Neural cell (in vitro differentiated cells): ENCODE data around the gene SCO1.

Experiments used
- EP300 ChIP-seq: fragments of 450-650 bp; conservative IDR thresholded peaks from 2 replicates; pipeline ENCODE4 v1.6.1; 2014; ENCODE audit warnings: antibody characterized with exemption, mild to moderate bottlenecking, moderate library complexity; ENCODE audit not compliant: poor library complexity, severe bottlenecking
- EZH2 ChIP-seq: fragments of 200-600, 300-800 bp; shearing (Covaris generic), sonication (generic); IDR thresholded peaks from 2 replicates; pipeline ENCODE4 v1.6.1; 2014; ENCODE audit warnings: antibody characterized with exemption, low read length, borderline replicate concordance, mild to moderate bottlenecking; ENCODE audit not compliant: insufficient read depth, poor library complexity, severe bottlenecking
- MXI1 ChIP-seq: fragments of 450-650 bp; conservative IDR thresholded peaks from 2 replicates; pipeline ENCODE4 v1.6.1; 2014; ENCODE audit warnings: antibody characterized with exemption, mild to moderate bottlenecking; ENCODE audit not compliant: poor library complexity, severe bottlenecking
- POLR2AphosphoS5 ChIP-seq: IDR thresholded peaks from 2 replicates; pipeline ENCODE4 v1.6.1; 2012
- RAD21 ChIP-seq: fragments of 450-650 bp; conservative IDR thresholded peaks from 2 replicates; pipeline ENCODE4 v1.6.1; 2014; ENCODE audit warnings: antibody characterized with exemption, mild to moderate bottlenecking, moderate library complexity
- SMC3 ChIP-seq: fragments of 450-650 bp; conservative IDR thresholded peaks from 2 replicates; pipeline ENCODE4 v1.6.1; 2014; ENCODE audit warnings: antibody characterized with exemption, mild to moderate bottlenecking, moderate library complexity; ENCODE audit not compliant: poor library complexity
- TAF1 ChIP-seq: IDR thresholded peaks from 2 replicates; pipeline ENCODE4 v1.6.1; 2012; ENCODE audit warnings: low read depth
- TF ChIP-seq, protein P1 (sequence below): fragments of 450-650 bp; IDR thresholded peaks from 2 replicates; pipeline ENCODE4 v1.5.1; 2014; ENCODE audit warnings: antibody characterized with exemption, mild to moderate bottlenecking, moderate library complexity; ENCODE audit not compliant: poor library complexity, severe bottlenecking
- TF ChIP-seq, protein P2 (sequence below): IDR thresholded peaks from 2 replicates; pipeline ENCODE4 v1.6.1; 2012; ENCODE audit warnings: borderline replicate concordance

DNA sequence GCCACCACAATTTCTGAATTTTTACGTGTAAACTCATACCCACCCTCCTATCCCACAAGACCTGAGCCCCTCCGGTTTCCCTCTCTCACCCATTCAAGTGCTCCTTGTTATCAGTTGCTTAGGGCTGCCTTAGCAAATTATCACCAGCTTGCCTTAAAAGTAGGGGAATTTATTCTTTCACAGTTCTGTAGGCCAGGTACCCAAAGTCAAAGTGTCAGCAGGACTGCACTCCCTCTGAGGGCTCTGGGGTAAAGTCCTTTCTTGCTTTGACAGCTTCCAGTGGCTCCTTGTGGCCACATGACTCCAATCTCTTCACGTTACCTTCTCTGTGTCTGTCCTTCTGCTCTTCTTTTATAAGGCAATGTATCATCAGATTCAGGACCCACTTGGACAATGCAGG is 40.4 kb upstream of the SCO1 start:
- TF ChIP-seq, protein P1, sequence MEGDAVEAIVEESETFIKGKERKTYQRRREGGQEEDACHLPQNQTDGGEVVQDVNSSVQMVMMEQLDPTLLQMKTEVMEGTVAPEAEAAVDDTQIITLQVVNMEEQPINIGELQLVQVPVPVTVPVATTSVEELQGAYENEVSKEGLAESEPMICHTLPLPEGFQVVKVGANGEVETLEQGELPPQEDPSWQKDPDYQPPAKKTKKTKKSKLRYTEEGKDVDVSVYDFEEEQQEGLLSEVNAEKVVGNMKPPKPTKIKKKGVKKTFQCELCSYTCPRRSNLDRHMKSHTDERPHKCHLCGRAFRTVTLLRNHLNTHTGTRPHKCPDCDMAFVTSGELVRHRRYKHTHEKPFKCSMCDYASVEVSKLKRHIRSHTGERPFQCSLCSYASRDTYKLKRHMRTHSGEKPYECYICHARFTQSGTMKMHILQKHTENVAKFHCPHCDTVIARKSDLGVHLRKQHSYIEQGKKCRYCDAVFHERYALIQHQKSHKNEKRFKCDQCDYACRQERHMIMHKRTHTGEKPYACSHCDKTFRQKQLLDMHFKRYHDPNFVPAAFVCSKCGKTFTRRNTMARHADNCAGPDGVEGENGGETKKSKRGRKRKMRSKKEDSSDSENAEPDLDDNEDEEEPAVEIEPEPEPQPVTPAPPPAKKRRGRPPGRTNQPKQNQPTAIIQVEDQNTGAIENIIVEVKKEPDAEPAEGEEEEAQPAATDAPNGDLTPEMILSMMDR: no peak
- TF ChIP-seq TAF1 (no peak), POLR2AphosphoS5 (no peak), MXI1 (no peak), EP300 (no peak), SMC3 (no peak), EZH2 (no peak), RAD21 (no peak)
- TF ChIP-seq, protein P2, sequence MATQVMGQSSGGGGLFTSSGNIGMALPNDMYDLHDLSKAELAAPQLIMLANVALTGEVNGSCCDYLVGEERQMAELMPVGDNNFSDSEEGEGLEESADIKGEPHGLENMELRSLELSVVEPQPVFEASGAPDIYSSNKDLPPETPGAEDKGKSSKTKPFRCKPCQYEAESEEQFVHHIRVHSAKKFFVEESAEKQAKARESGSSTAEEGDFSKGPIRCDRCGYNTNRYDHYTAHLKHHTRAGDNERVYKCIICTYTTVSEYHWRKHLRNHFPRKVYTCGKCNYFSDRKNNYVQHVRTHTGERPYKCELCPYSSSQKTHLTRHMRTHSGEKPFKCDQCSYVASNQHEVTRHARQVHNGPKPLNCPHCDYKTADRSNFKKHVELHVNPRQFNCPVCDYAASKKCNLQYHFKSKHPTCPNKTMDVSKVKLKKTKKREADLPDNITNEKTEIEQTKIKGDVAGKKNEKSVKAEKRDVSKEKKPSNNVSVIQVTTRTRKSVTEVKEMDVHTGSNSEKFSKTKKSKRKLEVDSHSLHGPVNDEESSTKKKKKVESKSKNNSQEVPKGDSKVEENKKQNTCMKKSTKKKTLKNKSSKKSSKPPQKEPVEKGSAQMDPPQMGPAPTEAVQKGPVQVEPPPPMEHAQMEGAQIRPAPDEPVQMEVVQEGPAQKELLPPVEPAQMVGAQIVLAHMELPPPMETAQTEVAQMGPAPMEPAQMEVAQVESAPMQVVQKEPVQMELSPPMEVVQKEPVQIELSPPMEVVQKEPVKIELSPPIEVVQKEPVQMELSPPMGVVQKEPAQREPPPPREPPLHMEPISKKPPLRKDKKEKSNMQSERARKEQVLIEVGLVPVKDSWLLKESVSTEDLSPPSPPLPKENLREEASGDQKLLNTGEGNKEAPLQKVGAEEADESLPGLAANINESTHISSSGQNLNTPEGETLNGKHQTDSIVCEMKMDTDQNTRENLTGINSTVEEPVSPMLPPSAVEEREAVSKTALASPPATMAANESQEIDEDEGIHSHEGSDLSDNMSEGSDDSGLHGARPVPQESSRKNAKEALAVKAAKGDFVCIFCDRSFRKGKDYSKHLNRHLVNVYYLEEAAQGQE: no peak
